Adipose tissue (tissue), 3 donors: Measurements from ENCODE around the gene SBF2. TPM values are rescaled to one million over a fixed set of nuclear protein-coding genes. Genes with fewer than 3 reads are reported as not detected.
"Not testable (repeated sequence)": the region's sequence is repeated elsewhere in the genome, so short reads cannot be mapped to it uniquely, and the experiment has no call there.

Experiments
- H3K27ac ChIP-seq: one replicate; pipeline ENCODE4 v1.5.1; 2013; ENCODE audit warnings: low read depth, low read length
- WGBS, 3 donors: extraction: QIAGEN DNeasy Blood & Tissue Kit; methylation state at CpG; one replicate each; pipeline ENCODE4 v1.1.7; 2013; 5-methylcytosine and 5-hydroxymethylcytosine counted together
- polyA plus RNA-seq, 3 donors: library from polyadenylated mRNA; stranded (reverse); fragments of 200-250 nt; gene quantifications; one replicate each; pipeline ENCODE4 v1.2.3, GENCODE V29; 2013
- donor health status: healthy with polysubstance abuse.
- donor health status: Bipolar disorder and iron deficiency.
- donor health status: healthy.

The SBF2 gene
- polyA plus RNA-seq, 3 donors: 6.0 to 25.9 (median 23.0) TPM

DNA sequence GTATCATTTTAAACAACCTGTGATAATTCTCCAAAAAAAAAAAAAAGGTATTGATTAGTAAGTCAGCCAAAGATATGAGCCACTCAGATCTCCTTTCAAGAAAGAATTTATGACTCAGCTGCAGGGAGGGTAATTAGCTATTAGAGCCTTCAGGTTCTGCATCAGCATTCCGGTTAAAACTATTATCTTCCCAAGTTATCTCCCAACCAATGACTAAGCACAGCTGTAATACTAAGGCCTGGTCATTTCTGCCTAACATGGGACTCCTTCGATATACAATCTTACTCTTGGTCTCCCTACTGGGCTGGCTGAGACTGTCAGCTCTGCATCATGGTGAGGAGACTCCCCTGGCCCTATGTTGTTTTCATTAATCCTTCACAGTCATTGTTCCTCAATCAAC lies 60.4 kb downstream of the SBF2 start:
- 65 to 82% (median 81%) methylated on average over 2 of the region's 2 CpGs for WGBS, 3 donors
- H3K27ac ChIP-seq: no peak overlapping the region

DNA sequence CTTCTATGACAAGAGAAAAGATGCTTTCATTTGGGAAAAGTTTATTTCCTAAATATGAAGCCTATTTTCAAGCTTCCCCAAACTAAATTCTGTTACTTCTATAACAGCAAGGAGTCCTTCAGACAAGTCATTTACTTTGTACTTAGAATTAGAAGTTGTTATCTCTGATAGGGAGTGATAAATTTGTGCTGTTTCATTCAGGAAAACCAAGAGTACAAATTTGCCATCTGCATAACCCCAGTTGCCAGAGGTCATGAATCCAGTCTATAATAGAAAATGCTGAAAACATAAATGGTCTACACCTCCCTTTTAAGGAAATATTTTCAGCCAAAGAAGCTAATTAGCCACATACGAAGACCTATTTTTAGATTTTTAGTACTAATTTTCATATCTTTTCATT lies 61.3 kb downstream of the SBF2 start:
- H3K27ac ChIP-seq: no peak overlapping the region
- 74 to 89% (median 77%) methylated on average over 1 of the region's 1 CpG for WGBS, 3 donors

DNA sequence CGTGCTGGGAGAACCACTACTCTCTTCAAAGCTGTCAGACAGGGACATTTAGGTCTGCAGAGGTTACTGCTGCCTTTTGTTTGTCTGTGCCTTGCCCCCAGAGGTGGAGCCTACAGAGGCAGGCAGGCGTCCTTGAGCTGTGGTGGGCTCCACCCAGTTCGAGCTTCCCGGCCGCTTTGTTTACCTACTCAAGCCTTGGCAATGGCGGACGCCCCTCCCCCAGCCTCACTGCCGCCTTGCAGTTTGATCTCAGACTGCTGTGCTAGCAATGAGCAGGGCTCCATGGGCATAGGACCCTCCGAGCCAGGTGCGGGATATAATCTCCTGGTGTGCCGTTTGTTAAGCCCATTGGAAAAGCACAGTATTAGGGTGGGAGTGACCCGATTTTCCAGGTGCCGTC lies 62.2 kb downstream of the SBF2 start:
- 95 to 100% (median 96%) methylated on average over 11 to 13 of the region's 13 CpGs for WGBS, 3 donors
- not testable (repeated sequence) for H3K27ac ChIP-seq

DNA sequence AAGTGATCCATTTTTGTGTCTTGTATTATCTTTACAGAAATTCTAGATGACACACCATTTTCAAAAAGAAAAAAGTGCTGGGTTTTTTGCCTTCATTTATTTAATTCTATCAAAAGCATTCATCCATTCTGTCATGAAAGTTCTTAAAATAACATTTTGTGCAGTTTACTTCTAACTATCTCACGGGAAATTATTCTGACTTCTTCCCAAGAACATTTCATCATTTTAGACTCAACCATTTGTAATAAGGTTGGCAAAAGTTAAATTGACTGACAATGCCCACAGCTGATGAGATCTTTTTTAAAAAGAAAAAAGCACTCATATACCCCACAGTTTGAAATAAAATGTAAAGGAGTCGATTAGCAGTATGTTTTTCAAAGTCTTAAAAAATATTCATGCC lies 68.5 kb downstream of the SBF2 start:
- 28 to 65% (median 65%) methylated on average over 2 of the region's 2 CpGs for WGBS, 3 donors

DNA sequence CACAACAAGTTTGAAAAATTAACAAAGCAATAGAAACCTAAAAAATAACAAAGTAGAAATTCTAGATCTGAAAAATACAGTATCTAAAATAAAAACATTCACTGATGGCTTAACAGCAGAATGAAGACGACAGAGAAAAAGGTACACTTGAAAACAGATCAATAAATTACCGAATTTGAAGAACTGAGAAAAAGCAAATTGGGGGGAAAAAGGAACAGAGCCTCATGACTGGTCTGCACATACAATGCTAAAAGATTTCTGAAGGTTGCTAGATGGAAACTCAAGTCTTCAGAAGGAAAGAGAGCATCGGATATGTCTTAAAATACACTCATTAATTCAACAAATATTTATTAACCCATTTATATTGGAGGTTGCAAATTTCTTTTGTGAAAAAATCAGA lies 71.6 kb downstream of the SBF2 start:
- 93 to 95% (median 93%) methylated on average over 3 of the region's 3 CpGs for WGBS, 3 donors
- H3K27ac ChIP-seq: no peak overlapping the region

More for the DNA sequence above, 68.5 kb downstream of the SBF2 start:
- no peak overlapping the region for H3K27ac ChIP-seq

DNA sequence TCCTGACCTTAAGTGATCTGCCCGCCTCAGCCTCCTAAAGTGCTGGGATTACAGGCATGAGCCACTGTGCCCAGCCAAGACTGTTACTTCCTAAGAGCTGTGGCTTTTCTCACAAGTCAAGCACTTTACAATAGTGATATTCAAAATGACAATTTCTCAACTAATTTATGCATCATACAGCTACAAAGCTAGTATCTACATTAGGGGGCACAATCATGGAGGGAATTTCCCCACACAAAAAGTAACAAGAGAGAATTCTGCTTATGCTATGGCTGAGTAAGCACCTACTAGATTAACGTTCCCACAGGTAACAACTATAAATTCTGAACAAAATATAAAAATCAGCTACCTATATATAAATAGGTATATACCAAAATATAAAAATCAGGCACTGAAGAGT lies 72.7 kb downstream of the SBF2 start:
- H3K27ac ChIP-seq: no peak overlapping the region
- WGBS, 3 donors: 93 to 96% (median 93%) methylated on average over 2 of the region's 2 CpGs

DNA sequence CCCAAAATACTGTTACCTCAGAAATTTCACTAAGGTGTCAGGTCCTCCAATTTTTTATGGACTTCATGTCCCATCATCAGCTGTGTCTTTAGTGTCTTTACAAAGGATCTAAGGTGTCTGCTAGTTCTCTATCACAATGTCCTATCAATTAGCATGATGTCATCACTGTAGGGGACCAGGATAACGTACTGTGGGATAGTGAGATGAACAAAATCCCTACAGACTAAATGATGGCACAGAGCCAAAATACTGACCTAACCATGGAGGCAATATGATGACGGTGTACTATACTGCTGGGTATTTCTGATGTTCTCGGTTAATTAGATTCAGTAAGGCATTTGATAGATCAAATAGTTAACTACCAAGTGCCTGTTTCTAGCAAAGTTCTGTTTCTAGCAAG lies 82.5 kb downstream of the SBF2 start:
- H3K27ac ChIP-seq: no peak overlapping the region
- WGBS, 3 donors: 73 to 94% (median 81%) methylated on average over 3 of the region's 3 CpGs

DNA sequence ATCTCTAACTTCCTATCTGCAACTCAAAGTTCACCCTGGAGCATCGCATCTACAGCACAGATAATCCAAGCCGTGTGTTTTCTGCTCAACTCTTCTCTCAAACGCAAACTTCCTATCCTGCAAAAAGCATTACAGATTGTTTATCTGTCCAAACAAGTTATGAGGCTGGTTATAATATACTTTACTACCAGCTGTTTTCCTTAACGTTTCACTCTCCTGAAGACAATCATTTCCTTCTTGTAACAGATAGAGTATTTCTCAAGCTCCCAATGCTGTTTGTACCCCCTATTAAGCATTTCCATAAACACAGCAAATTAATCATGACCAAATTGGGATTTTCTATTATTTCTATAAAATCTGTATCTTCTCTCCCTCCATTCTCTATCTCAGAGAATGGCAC lies 84.7 kb downstream of the SBF2 start:
- WGBS, 3 donors: 79 to 81% (median 80%) methylated on average over 4 of the region's 4 CpGs
- H3K27ac ChIP-seq: no peak overlapping the region

DNA sequence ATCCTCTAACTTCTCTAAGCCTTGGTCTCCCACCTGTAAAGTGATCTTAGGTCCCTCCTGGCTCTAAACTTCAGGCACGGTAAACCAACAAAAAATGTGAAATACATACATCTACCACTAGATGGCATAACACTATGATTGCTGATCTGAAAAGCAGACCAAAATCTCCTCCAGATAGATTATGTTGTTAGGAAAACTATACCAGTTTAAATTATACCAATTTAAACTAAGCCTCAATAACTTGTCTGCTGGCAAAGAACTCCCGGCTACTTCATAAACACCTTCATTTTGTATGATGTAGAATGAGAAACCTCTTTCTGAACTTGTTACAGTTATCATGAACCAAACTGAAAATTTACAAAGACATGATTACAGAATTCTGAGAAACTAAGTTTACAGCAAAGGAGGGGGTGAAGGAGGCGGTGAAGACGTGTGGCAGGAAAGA lies 85.9 kb downstream of the SBF2 start:
- H3K27ac ChIP-seq: no peak overlapping the region
- 14 to 30% (median 25%) methylated on average over 4 of the region's 4 CpGs for WGBS, 3 donors

DNA sequence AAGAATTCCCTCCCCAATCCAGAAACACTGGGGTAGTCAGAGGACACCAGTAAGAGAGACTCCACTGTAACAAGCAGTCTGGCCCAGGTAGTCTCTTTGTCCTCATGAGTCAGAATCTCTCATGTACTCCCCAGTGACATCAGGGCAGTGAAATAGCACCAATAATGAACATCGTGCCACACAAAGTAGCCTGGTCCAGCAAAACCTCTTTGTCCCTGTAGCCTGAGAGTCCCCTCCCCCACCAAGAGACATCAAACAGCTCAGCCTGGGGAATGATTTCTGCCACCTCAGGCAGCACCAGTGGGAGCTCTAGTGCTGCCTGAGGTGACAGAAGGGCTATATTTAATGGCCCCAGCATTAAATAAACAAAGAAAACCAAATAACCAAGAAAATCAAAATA lies 88.1 kb downstream of the SBF2 start:
- 74 to 79% (median 77%) methylated on average over 1 of the region's 1 CpG for WGBS, 3 donors
- no peak overlapping the region for H3K27ac ChIP-seq

DNA sequence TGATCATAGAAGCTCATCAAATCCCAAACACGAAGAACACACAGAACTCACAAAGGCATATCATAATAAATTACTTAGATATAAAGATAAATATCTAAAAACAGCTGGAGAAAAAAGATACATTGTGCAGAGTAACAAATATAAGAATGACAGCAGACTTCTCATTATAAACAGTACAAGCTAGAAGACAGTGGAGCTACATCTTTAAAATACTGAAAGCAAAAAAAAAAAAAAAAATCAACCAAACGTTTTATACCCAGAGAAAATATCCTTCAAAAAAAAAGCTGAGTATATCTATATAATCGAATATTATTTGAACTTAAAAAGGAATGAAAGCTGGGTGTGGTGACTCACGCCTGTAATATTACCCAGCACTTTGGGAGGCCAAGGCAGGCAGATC lies 90.0 kb downstream of the SBF2 start:
- 86 to 96% (median 91%) methylated on average over 4 of the region's 4 CpGs for WGBS, 3 donors
- no peak overlapping the region for H3K27ac ChIP-seq

DNA sequence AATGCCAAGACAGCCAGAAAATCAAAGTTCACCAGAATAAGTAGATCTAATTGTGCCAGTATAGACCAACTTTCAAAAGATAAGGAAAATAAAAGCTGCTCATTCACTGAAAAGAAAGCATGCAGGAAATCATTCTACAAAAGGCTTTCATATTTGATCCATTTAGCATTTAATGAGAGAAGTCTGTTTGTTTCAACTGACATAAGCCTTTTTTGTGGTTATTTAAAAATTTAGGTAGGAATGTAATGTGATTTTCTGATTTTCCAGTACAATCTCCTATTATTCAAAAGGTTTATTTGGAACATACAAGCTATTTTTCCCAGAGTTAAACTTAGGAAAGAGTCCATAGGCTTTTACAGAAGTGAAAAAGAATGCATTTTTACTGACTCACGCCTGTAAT lies 92.7 kb downstream of the SBF2 start:
- 81 to 86% (median 85%) methylated on average over 1 of the region's 1 CpG for WGBS, 3 donors
- no peak overlapping the region for H3K27ac ChIP-seq

DNA sequence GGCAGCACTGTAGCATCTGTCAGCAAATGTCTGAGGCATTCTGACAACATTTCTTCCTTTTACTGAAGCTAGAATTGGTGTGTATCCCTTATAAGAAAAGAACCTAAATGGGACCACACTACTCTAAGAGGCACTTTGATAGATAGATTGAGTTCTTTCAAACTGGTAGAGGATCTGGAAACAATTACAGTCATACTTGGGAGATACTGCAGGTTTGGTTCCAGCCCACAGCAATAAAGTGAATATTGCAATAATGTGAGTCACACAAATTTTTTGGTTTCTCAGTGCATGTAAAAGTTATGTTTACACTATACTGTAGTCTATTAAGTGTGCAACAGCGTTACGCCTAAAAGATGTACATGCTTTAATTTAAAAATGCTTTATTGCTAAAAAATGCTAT lies 96.9 kb downstream of the SBF2 start:
- H3K27ac ChIP-seq: no peak overlapping the region
- WGBS, 3 donors: 96 to 98% (median 97%) methylated on average over 2 of the region's 2 CpGs

DNA sequence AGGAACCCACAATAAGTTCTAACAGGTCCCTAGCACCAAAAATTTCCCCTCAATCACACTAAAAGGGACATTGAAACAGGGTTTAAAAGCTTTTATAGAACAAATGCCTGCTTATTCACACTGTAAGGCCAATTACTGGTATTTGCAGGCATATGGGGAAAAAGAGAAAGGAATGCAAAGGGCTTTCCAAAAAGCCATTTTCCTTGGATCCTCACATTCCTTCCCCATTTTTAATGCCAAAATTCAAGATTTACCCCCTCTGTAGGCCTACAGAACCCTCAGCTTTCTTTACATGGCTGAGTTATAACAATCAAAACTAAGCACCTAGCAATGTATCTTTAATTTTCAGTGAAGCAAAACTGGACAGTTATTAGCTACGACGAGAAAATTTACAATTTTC lies 102.0 kb downstream of the SBF2 start:
- H3K27ac ChIP-seq: no peak overlapping the region
- WGBS, 3 donors: 64 to 97% (median 88%) methylated on average over 2 of the region's 2 CpGs

DNA sequence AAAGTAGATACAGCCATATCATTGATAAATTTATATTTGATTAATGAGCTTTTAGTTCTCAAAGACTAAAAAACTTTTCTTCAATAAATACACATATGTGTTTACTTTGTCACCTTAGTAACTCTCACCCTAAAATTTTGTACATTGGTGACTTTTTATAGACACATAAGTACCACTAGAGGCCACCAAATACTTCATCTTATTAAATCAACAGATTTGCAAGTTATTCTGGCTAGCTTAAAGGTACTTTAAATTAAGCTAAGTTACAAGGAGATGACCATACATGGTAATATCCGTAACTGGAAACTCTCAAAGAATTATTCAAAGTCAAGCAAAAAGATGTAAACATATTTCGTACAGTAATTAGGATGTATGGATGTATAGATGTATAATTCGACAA lies 112.2 kb downstream of the SBF2 start:
- WGBS, 3 donors: 91 to 96% (median 95%) methylated on average over 3 of the region's 3 CpGs

DNA sequence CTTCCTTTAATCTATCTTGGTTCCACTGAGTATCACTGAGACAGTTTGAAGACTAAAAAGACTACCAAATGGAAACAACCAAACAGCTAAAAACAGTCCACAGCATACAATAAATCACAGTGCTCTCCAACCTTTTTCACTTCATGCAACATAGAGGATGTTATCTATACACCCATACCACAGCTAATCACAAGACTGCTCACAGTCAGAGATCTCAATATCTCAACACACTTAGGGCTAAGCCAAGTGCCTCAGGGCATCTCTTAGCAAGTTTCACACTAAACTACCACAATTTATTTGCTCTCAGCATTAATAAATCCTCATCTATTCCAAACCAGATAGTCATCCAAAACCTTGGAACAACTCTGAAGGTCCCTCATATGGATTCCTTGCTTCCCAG lies 129.4 kb downstream of the SBF2 start:
- H3K27ac ChIP-seq: no peak overlapping the region

More for the DNA sequence above, 112.2 kb downstream of the SBF2 start:
- no peak overlapping the region for H3K27ac ChIP-seq

DNA sequence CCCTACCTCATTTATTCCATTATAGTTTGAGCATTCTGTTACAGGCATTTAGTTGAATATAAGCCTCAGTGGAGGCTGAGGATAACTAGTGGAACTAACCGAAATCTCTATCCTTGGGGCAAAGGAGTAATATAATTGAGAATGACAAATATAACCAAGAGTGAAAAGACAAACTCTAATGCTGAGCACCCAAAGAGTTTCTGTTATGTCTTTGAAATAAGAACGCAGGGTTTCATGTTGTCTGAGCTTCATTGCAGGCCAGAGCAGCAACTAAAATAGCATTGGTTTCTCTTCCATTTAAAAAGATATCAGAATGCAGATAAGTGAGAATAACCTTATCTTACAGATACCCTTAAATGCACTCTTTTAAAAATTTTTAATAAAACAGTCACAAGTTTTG lies 131.8 kb downstream of the SBF2 start:
- WGBS, 3 donors: 90 to 95% (median 93%) methylated on average over 2 of the region's 2 CpGs
- H3K27ac ChIP-seq: no peak overlapping the region

DNA sequence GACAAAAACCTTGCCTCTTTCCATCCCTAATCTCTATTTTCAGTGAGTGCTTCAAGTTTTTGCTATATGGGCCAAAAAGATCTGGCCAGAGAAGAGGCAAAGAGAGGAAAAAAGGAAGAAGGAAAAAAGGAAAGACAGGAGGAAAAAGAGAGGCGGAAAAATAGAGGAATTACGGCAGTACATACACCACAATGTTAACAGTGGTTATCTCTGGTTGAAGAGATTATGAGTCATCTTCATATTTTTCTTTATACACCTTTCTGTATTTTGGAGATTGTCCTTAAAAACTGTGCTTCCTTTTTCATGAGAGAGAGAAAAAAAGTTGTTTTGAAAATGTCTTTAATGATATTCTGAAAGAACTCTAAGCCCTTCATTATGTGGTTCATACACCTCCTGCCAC lies 133.7 kb downstream of the SBF2 start:
- H3K27ac ChIP-seq: no peak overlapping the region
- WGBS, 3 donors: 88 to 96% (median 95%) methylated on average over 2 of the region's 2 CpGs

DNA sequence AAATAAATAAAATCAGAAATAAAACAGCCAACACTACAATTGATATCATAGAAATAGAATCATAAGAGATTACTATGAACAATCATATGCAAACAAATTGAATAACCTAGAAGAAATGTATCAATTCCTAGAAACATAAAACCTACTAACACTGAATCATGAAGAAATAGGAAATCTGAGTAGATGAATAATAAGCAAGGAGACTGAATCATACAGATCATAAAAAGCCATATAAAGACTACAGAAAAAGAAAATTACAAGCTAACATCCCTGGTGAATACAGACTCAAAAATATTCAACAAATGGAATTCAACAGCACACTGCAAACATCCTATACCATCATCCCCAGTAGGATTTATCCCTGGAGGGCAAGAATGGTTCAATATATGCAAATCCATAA lies 135.6 kb downstream of the SBF2 start:
- H3K27ac ChIP-seq: no peak overlapping the region

DNA sequence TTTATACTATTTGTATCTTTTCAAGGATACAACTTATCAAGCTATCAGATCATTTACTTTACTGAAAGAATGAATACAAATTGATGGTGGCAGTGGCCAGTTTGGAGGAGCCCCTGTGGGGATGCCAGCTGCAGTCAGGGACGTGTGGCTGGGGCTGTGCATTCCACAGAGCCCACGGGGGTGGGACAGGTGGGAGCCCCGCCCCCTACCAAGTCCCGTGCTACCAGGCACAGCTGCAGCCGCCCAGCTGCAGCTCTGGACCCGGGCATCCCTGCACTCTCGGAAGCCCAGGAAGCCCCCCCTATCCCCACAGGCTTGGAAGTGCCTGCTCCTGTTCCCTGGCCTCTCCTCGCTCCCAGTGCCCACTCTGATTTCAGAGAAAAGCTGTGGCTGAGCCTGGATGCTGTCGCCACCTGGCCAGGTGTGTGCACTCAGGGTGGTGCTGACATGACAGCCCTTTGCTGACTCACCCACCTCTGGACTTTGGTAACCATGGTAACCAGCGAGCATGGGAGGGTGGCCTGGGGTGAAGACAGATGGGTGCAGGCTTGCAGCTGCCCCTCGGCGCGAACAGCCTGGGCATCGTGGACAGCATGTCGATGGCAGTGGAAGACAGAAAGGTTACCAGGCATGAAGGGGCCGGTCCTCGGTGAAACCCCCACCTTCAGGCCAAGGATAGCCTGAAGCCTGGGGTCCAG lies 138.1 kb downstream of the SBF2 start:
- H3K27ac ChIP-seq: no peak overlapping the region
- whole genome bisulfite sequencing, 3 donors: 90 to 94% (median 92%) methylated on average over 17 of the region's 17 CpGs

DNA sequence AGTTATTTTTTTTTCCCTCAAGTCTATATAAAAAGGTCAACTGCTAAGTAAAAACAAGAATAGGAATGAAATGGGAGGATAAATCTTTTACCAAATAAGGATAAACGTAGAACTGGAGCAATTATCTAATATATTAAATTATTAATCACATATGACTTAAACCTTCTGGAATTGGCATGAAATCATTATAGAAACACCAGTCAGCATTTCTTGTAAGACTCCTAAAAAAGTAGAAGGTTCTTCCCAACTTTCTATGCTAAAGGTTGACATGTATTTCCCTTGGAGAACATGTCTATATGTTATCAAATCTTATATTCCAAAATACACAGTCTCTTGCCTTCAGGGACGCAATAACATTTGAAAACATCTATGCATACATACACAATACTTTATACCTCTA lies 143.2 kb downstream of the SBF2 start:
- H3K27ac ChIP-seq: no peak overlapping the region
- 83 to 87% (median 85%) methylated on average over 2 of the region's 2 CpGs for WGBS, 3 donors
